Mammary epithelial cell (primary cell): ENCODE results near the gene KRT78.

Source experiments
- EZH2 ChIP-seq: IDR thresholded peaks from 2 replicates; pipeline ENCODE4 v1.6.1; 2012; ENCODE audit warnings: low read length, inconsistent platforms, borderline replicate concordance
- TF ChIP-seq, protein P1 (sequence below), 2 donors: IDR thresholded peaks in 1 of 2; conservative IDR thresholded peaks in 1 of 2; 2 replicates each; pipeline ENCODE4 v1.5.1; 2011 to 2012; ENCODE audit warnings: inconsistent platforms in 2 of 2, low read length in 2 of 2, mild to moderate bottlenecking in 2 of 2, control low read depth in 1 of 2, low read depth in 1 of 2; ENCODE audit not compliant: insufficient read depth in 1 of 2; ENCODE audit errors: extremely low read depth in 1 of 2

GRCh38 chr12:52828156-52828555 is 20.6 kb downstream of the KRT78 start:
- TF ChIP-seq, protein P1, sequence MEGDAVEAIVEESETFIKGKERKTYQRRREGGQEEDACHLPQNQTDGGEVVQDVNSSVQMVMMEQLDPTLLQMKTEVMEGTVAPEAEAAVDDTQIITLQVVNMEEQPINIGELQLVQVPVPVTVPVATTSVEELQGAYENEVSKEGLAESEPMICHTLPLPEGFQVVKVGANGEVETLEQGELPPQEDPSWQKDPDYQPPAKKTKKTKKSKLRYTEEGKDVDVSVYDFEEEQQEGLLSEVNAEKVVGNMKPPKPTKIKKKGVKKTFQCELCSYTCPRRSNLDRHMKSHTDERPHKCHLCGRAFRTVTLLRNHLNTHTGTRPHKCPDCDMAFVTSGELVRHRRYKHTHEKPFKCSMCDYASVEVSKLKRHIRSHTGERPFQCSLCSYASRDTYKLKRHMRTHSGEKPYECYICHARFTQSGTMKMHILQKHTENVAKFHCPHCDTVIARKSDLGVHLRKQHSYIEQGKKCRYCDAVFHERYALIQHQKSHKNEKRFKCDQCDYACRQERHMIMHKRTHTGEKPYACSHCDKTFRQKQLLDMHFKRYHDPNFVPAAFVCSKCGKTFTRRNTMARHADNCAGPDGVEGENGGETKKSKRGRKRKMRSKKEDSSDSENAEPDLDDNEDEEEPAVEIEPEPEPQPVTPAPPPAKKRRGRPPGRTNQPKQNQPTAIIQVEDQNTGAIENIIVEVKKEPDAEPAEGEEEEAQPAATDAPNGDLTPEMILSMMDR (conservative IDR thresholded peaks at IDR 0.05 in 1 of 2, IDR thresholded peaks at IDR 0.05 in 1 of 2; ENCODE audit: extremely low read depth in 1 of 2, insufficient read depth in 1 of 2, low read depth in 1 of 2, low read length in 2 of 2): no peak
- TF ChIP-seq EZH2: no peak
